Astrocyte (in vitro differentiated cells and primary cell): Measurements from ENCODE around the gene FSTL3.
"Not testable (repeated sequence)": the region's sequence is repeated elsewhere in the genome, so short reads cannot be mapped to it uniquely, and the experiment has no call there.

Source experiments
- CTCF ChIP-seq: IDR thresholded peaks from 2 replicates; pipeline ENCODE4 v1.5.1; 2011; ENCODE audit warnings: low read depth, mild to moderate bottlenecking, inconsistent platforms, low read length, moderate library complexity; ENCODE audit not compliant: insufficient read depth
- EZH2 ChIP-seq: IDR thresholded peaks from 2 replicates; pipeline ENCODE4 v1.6.1; 2012; ENCODE audit warnings: mild to moderate bottlenecking, low read length, inconsistent platforms; ENCODE audit not compliant: insufficient read depth

DNA sequence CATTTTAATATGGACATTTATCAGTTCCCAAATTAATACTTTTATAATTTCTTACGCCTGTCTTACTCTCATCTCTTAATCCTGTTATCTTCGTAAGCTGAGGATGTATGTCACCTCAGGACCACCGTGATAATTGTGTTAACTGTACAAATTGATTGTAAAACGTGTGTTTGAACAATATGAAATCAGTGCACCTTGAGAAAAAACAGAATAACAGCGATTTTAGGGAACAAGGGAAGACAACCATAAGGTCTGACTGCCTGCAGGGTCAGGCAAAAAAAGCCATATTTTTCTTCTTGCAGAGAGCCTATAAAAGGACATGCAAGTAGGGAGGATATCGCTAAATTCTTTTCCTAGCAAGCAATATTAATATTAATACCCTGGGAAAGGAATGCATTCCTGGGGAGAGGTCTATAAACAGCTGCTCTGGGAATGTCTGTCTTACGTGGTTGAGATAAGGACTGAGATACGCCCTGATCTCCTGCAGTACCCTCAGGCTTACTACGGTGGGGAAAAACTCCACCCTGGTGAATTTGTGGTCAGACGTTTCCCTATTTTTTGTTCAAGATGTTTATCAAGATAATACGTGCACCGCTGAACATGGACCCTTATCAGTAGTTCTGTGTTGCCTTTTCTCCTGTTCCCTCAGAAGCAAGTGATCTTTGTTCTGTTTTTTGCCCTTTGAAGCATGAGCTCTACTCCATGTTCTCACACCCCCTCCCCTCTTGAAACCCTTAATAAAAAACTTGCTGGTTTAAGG, 7.3 kb upstream of the FSTL3 start:
- not testable (repeated sequence) for TF ChIP-seq CTCF, EZH2
